ENCODE measurements around the gene CACTIN. TPM values are rescaled to one million over a fixed set of nuclear protein-coding genes. Genes with fewer than 3 reads are reported as not detected.

CACTIN gene
- total RNA-seq, 1 donor from 2014 or later: 43.9 TPM

GRCh38 chr19:3605361-3605760, 21.2 kb downstream of the CACTIN start:
- Mint-ChIP-seq H3K4me3 (ENCODE audit: low read depth) (no peak overlapping the region), H3K9me3 (ENCODE audit: low read depth) (no peaks in the 10 kb centered on the region), H3K4me1 (ENCODE audit: low read depth) (no peaks in the 10 kb centered on the region), H3K27me3 (peaks cover 14% of the 10 kb centered on the region), H3K27ac (no peak overlapping the region), H3K36me3 (ENCODE audit: insufficient read depth) (no peaks in the 10 kb centered on the region)
- TF ChIP-seq, protein P1, sequence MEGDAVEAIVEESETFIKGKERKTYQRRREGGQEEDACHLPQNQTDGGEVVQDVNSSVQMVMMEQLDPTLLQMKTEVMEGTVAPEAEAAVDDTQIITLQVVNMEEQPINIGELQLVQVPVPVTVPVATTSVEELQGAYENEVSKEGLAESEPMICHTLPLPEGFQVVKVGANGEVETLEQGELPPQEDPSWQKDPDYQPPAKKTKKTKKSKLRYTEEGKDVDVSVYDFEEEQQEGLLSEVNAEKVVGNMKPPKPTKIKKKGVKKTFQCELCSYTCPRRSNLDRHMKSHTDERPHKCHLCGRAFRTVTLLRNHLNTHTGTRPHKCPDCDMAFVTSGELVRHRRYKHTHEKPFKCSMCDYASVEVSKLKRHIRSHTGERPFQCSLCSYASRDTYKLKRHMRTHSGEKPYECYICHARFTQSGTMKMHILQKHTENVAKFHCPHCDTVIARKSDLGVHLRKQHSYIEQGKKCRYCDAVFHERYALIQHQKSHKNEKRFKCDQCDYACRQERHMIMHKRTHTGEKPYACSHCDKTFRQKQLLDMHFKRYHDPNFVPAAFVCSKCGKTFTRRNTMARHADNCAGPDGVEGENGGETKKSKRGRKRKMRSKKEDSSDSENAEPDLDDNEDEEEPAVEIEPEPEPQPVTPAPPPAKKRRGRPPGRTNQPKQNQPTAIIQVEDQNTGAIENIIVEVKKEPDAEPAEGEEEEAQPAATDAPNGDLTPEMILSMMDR (IDR thresholded peaks at IDR 0.05; ENCODE audit: unreplicated experiment): no peak
- DNase-seq (ENCODE audit: low spot score, unreplicated experiment): no peak

- no peaks in the 10 kb centered on the region for H3K9me3 Mint-ChIP-seq (ENCODE audit: low read depth)
Measured at GRCh38 chr19:3604987-3605343, 21.6 kb downstream of the CACTIN start.

GRCh38 chr19:3604227-3604986, 22.2 kb downstream of the CACTIN start:
- H3K36me3 Mint-ChIP-seq (ENCODE audit: insufficient read depth): no peaks in the 10 kb centered on the region
- no peaks in the 10 kb centered on the region for H3K9me3 Mint-ChIP-seq (ENCODE audit: low read depth)
- no peak for DNase-seq (ENCODE audit: low spot score, unreplicated experiment)
- no peak overlapping the region for H3K4me3 Mint-ChIP-seq (ENCODE audit: low read depth)
- H3K27ac Mint-ChIP-seq: no peak overlapping the region
- H3K27me3 Mint-ChIP-seq: peaks cover 14% of the 10 kb centered on the region
- TF ChIP-seq, protein P1 (IDR thresholded peaks at IDR 0.05; ENCODE audit: unreplicated experiment): no peak
- no peaks in the 10 kb centered on the region for H3K4me1 Mint-ChIP-seq (ENCODE audit: low read depth)

More at GRCh38 chr19:3604987-3605343, 21.6 kb downstream of the CACTIN start:
- TF ChIP-seq, protein P1 (IDR thresholded peaks at IDR 0.05; ENCODE audit: unreplicated experiment): no peak
- DNase-seq (ENCODE audit: low spot score, unreplicated experiment): no peak
- peaks cover 14% of the 10 kb centered on the region for H3K27me3 Mint-ChIP-seq
- H3K4me3 Mint-ChIP-seq (ENCODE audit: low read depth): no peak overlapping the region
- no peaks in the 10 kb centered on the region for H3K4me1 Mint-ChIP-seq (ENCODE audit: low read depth)
- no peak overlapping the region for H3K27ac Mint-ChIP-seq
- no peaks in the 10 kb centered on the region for H3K36me3 Mint-ChIP-seq (ENCODE audit: insufficient read depth)

DNA sequence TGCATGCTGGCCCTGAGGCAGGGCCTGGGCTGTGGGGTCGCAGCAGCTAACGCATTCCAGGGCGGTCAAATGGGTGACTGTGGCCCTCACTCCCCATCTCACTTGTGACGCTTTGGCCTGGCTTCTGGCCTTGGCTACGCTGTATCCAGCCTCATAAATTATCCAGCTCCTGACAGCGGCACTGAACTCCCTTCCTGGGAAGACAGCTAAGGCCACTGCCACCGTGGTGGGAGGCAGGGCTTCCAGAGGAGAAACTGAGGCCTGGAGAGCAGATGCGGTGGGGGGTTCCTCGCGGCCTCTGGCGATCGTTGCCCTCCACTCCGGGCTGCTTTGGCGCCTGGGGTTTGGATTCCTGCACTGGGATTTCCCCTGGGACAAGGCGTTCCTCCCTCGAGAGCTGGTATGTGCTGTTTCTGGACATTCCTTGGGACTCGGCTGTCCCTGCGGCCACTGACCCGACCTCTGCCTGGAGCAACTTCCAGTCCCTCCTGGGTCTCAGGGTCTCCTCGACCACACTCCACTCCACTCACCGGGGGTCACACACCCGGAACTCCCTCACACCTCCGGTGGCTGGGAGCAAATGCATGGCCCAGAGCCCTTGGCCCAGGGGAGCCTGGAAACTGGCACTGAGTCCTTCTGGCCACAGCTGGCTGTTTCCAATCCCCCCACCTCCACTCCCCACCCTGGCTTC, 23.3 kb downstream of the CACTIN start:
- no peaks in the 10 kb centered on the region for H3K4me1 Mint-ChIP-seq (ENCODE audit: low read depth)
- peaks cover 13% of the 10 kb centered on the region for H3K27me3 Mint-ChIP-seq
- no peaks in the 10 kb centered on the region for H3K9me3 Mint-ChIP-seq (ENCODE audit: low read depth)
- H3K27ac Mint-ChIP-seq: no peak overlapping the region
- no peak overlapping the region for H3K4me3 Mint-ChIP-seq (ENCODE audit: low read depth)
- H3K36me3 Mint-ChIP-seq (ENCODE audit: insufficient read depth): no peaks in the 10 kb centered on the region
- DNase-seq (ENCODE audit: low spot score, unreplicated experiment): no peak
- TF ChIP-seq, protein P1 (IDR thresholded peaks at IDR 0.05; ENCODE audit: unreplicated experiment): no peak

- no peaks in the 10 kb centered on the region for H3K9me3 Mint-ChIP-seq (ENCODE audit: low read depth)
- no peaks in the 10 kb centered on the region for H3K4me1 Mint-ChIP-seq (ENCODE audit: low read depth)
- no peak for DNase-seq (ENCODE audit: low spot score, unreplicated experiment)
- H3K36me3 Mint-ChIP-seq (ENCODE audit: insufficient read depth): no peaks in the 10 kb centered on the region
- H3K27ac Mint-ChIP-seq: no peak overlapping the region
- no peaks in the 10 kb centered on the region for H3K27me3 Mint-ChIP-seq
- H3K4me3 Mint-ChIP-seq (ENCODE audit: low read depth): no peak overlapping the region
- TF ChIP-seq, protein P1 (IDR thresholded peaks at IDR 0.05; ENCODE audit: unreplicated experiment): no peak
Measured at GRCh38 chr19:3601021-3601420, 25.6 kb downstream of the CACTIN start.

All from progenitor cell of endocrine pancreas (in vitro differentiated cells).